ENCODE data around the gene STK10. TPM values are rescaled to one million over a fixed set of nuclear protein-coding genes. Genes with fewer than 3 reads are reported as not detected.

STK10 gene
- total RNA-seq, 1 experiment from 2014 or later: 22.9 TPM

- TF ChIP-seq, protein P1, sequence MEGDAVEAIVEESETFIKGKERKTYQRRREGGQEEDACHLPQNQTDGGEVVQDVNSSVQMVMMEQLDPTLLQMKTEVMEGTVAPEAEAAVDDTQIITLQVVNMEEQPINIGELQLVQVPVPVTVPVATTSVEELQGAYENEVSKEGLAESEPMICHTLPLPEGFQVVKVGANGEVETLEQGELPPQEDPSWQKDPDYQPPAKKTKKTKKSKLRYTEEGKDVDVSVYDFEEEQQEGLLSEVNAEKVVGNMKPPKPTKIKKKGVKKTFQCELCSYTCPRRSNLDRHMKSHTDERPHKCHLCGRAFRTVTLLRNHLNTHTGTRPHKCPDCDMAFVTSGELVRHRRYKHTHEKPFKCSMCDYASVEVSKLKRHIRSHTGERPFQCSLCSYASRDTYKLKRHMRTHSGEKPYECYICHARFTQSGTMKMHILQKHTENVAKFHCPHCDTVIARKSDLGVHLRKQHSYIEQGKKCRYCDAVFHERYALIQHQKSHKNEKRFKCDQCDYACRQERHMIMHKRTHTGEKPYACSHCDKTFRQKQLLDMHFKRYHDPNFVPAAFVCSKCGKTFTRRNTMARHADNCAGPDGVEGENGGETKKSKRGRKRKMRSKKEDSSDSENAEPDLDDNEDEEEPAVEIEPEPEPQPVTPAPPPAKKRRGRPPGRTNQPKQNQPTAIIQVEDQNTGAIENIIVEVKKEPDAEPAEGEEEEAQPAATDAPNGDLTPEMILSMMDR (IDR thresholded peaks at IDR 0.05 in 2 of 3, conservative IDR thresholded peaks at IDR 0.05 in 1 of 3; ENCODE audit: borderline replicate concordance in 1 of 3, insufficient read depth in 1 of 3, low read depth in 2 of 3, low read length in 2 of 3): no peak
- no peak for TF ChIP-seq YY1 (IDR thresholded peaks at IDR 0.05; ENCODE audit: extremely low read depth, insufficient replicate concordance, low read depth, low read length)
Measured at GRCh38 chr5:172167895-172168294, 20.1 kb downstream of the STK10 start (continued).

DNA sequence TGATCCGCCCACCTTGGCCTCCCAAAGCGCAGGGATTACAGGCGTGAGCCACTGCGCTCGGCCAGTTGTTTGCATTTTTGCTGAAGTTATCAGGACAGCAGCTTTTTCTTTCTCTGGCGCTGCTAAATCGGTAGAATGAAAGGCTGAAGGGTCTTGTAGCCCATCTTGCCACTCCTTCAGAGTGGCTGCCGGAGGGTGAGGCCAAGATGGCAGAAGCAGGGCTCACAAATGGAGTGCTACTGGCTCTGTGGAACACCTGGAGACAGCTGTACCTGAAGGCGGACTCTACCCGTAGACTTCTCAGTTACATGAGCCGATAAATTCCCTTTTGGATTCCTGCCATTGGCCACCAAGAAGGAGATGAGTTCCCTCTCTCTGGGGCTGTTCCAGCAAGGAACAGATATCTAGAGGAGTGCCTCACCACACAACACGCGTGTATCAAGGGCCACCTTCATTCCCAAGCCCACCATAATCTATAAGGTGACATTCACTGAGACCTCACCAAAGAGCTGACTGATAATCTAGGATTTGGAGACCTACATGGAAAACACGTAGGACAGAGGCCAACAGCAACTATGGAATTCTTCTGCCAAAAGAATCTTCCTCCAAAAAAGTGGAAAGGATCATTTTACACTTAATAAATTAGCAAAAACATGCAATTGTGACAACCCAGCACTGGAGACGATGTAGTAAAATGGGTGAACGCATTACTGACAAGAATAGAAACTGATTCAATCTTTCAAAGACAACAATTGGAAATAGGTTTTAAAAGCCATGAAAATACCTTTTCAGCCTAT is 21.8 kb downstream of the STK10 start:
- DNase-seq (ENCODE audit: low read depth, low spot score) (no peak), ATAC-seq (no peak)
- Histone ChIP-seq H3K4me2 (ENCODE audit: low read length) (no peak overlapping the region), H4K20me1 (ENCODE audit: insufficient read depth) (no peaks in the 10 kb centered on the region), H3K9me3 (ENCODE audit: control insufficient read depth in 1 of 2, insufficient read depth in 1 of 2, low read depth in 1 of 2, low read length in 2 of 2) (no peaks in the 10 kb centered on the region), H3K9ac (ENCODE audit: low read length) (no peak overlapping the region), H3K36me3 (ENCODE audit: control insufficient read depth in 1 of 2, insufficient read depth in 2 of 2, low read length in 2 of 2) (no peaks in the 10 kb centered on the region), H3K4me1 (ENCODE audit: control insufficient read depth in 1 of 2, insufficient read depth in 2 of 2, low read length in 2 of 2) (no peaks in the 10 kb centered on the region; a peak in 2 of 4 replicates), H3K9me2 (ENCODE audit: insufficient read depth) (no peaks in the 10 kb centered on the region), H2AFZ (ENCODE audit: low read depth, low read length, poor library complexity, severe bottlenecking) (no peak overlapping the region), H3K4me3 (replicated peaks in 1 of 2; ENCODE audit: low read depth in 1 of 2, low read length in 2 of 2) (no peak overlapping the region), H3K27ac (ENCODE audit: low read depth, low read length) (no peak overlapping the region), H3K27me3 (ENCODE audit: insufficient read depth, low read length) (no peaks in the 10 kb centered on the region), H3K79me2 (ENCODE audit: insufficient read depth, low read length) (peaks cover 8% of the 10 kb centered on the region)
- no TSS peak for BruUV-seq (replicated peaks)
- ChIA-PET CTCF (no interaction called here), RAD21 (ENCODE audit: low non-redundant PET in 1 of 2, low total read pairs in 2 of 2, uncharacterized antibody in 2 of 2, unreplicated experiment in 2 of 2) (no interaction called here), POLR2A (no interaction called here)
- intact Hi-C loops (cut with micrococcal nuclease): no loop called here
- no peak for TF ChIP-seq ATF3 (IDR thresholded peaks at IDR 0.05)
- no peak for TF ChIP-seq ZBTB33 (IDR thresholded peaks at IDR 0.05; ENCODE audit: extremely low read depth, insufficient replicate concordance, low read length)
- TF ChIP-seq EZH2phosphoT487 (IDR thresholded peaks at IDR 0.05; ENCODE audit: borderline replicate concordance): no peak
- no peak for TF ChIP-seq EZH2 (IDR thresholded peaks at IDR 0.05)
- no peak for TF ChIP-seq REST (IDR thresholded peaks at IDR 0.05; ENCODE audit: low read depth)
- no peak for TF ChIP-seq SP1 (IDR thresholded peaks at IDR 0.05; ENCODE audit: low read depth)
- no peak for TF ChIP-seq CBX3 (IDR thresholded peaks at IDR 0.05; ENCODE audit: low read depth)
- TF ChIP-seq TCF7L2 (IDR thresholded peaks at IDR 0.05; ENCODE audit: borderline replicate concordance, extremely low read depth, insufficient read depth, insufficient read length): no peak
- TF ChIP-seq, protein P1 (IDR thresholded peaks at IDR 0.05 in 2 of 3, conservative IDR thresholded peaks at IDR 0.05 in 1 of 3; ENCODE audit: borderline replicate concordance in 1 of 3, insufficient read depth in 1 of 3, low read depth in 2 of 3, low read length in 2 of 3): no peak
- no peak for TF ChIP-seq RAD21 (IDR thresholded peaks at IDR 0.05; ENCODE audit: low read depth)
